Astrocyte (in vitro differentiated cells and primary cell): ENCODE data around the gene EMID1.

Experiments
- EZH2 ChIP-seq: IDR thresholded peaks from 2 replicates; pipeline ENCODE4 v1.6.1; 2012; ENCODE audit warnings: mild to moderate bottlenecking, low read length, inconsistent platforms; ENCODE audit not compliant: insufficient read depth
- TF ChIP-seq, protein P1 (sequence below): IDR thresholded peaks from 2 replicates; pipeline ENCODE4 v1.5.1; 2011; ENCODE audit warnings: low read depth, mild to moderate bottlenecking, inconsistent platforms, low read length, moderate library complexity; ENCODE audit not compliant: insufficient read depth

DNA sequence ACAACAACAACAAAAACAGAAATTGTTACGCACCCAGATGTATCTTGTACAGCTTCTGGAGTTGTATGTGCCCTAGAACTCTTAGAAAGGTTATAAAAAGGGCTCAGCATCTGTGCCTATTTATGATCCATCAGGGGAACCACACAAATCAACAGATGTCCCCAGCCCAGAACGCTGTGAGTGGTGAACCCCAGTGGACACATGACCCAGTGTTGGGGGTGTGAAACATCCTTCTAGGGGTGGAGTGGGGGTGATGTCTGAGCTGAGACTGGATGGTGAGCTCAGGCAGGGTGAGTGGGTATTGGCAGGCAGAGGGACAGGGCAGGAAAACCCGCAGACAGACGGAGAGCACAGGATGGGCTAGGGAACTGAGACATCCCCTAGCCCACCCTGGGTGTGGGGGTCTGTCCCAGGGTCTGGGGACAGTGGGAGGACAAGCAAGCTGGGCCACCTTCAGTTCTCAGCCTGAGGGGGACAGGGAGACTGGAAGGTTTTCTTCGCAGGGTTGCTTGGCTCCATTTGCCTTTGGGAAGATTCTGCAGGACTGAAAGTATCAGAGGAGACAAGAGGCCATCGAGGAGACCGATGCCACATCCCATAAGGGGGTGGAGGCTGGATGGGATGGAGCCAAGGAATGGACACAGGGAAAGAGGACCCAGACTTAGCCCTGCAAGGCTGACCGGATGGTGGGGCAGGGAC lies 5.8 kb upstream of the EMID1 start:
- TF ChIP-seq, protein P1, sequence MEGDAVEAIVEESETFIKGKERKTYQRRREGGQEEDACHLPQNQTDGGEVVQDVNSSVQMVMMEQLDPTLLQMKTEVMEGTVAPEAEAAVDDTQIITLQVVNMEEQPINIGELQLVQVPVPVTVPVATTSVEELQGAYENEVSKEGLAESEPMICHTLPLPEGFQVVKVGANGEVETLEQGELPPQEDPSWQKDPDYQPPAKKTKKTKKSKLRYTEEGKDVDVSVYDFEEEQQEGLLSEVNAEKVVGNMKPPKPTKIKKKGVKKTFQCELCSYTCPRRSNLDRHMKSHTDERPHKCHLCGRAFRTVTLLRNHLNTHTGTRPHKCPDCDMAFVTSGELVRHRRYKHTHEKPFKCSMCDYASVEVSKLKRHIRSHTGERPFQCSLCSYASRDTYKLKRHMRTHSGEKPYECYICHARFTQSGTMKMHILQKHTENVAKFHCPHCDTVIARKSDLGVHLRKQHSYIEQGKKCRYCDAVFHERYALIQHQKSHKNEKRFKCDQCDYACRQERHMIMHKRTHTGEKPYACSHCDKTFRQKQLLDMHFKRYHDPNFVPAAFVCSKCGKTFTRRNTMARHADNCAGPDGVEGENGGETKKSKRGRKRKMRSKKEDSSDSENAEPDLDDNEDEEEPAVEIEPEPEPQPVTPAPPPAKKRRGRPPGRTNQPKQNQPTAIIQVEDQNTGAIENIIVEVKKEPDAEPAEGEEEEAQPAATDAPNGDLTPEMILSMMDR: no peak
- TF ChIP-seq EZH2: no peak
